ENCODE results near the gene HES7.

The HES7 gene

GRCh38 chr17:8137645-8138373, 13.9 kb upstream of the HES7 start:
- DNase-seq (ENCODE audit: low spot score) (no peak), ATAC-seq (ENCODE audit: low read depth) (no peak)
- H3K27me3 ChIP-seq (ENCODE audit: insufficient read depth, poor library complexity, severe bottlenecking) = no peaks in the 10 kb centered on the region
- peak overlapping the region; percentile 30 for H3K4me3 ChIP-seq (ENCODE audit: severe bottlenecking)
- TF ChIP-seq, protein P1, sequence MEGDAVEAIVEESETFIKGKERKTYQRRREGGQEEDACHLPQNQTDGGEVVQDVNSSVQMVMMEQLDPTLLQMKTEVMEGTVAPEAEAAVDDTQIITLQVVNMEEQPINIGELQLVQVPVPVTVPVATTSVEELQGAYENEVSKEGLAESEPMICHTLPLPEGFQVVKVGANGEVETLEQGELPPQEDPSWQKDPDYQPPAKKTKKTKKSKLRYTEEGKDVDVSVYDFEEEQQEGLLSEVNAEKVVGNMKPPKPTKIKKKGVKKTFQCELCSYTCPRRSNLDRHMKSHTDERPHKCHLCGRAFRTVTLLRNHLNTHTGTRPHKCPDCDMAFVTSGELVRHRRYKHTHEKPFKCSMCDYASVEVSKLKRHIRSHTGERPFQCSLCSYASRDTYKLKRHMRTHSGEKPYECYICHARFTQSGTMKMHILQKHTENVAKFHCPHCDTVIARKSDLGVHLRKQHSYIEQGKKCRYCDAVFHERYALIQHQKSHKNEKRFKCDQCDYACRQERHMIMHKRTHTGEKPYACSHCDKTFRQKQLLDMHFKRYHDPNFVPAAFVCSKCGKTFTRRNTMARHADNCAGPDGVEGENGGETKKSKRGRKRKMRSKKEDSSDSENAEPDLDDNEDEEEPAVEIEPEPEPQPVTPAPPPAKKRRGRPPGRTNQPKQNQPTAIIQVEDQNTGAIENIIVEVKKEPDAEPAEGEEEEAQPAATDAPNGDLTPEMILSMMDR (IDR thresholded peaks at IDR 0.05; ENCODE audit: poor library complexity, severe bottlenecking) = no peak
- peaks cover 2% of the 10 kb centered on the region for H3K4me1 ChIP-seq (ENCODE audit: insufficient read depth, poor library complexity, severe bottlenecking)
- no peaks in the 10 kb centered on the region for H3K9me3 ChIP-seq (ENCODE audit: severe bottlenecking)
- peak overlapping the region; percentile 66 for H3K27ac ChIP-seq (ENCODE audit: poor library complexity, severe bottlenecking)
- H3K36me3 ChIP-seq (ENCODE audit: low read depth) = peaks cover 34% of the 10 kb centered on the region

GRCh38 chr17:8133941-8134340, 10.0 kb upstream of the HES7 start:
- TF ChIP-seq, protein P1 (IDR thresholded peaks at IDR 0.05; ENCODE audit: poor library complexity, severe bottlenecking) = no peak
- Histone ChIP-seq H3K36me3 (ENCODE audit: low read depth) (no peaks in the 10 kb centered on the region), H3K9me3 (ENCODE audit: severe bottlenecking) (no peaks in the 10 kb centered on the region), H3K4me1 (ENCODE audit: insufficient read depth, poor library complexity, severe bottlenecking) (peaks cover 2% of the 10 kb centered on the region), H3K27ac (ENCODE audit: poor library complexity, severe bottlenecking) (peak overlapping the region; percentile 44), H3K27me3 (ENCODE audit: insufficient read depth, poor library complexity, severe bottlenecking) (no peaks in the 10 kb centered on the region), H3K4me3 (ENCODE audit: severe bottlenecking) (no peak overlapping the region)
- DNase-seq (ENCODE audit: low spot score) (no peak), ATAC-seq (ENCODE audit: low read depth) (0 out of 3 replicates have a peak, but pooled peaks have one; percentile 3)

DNA sequence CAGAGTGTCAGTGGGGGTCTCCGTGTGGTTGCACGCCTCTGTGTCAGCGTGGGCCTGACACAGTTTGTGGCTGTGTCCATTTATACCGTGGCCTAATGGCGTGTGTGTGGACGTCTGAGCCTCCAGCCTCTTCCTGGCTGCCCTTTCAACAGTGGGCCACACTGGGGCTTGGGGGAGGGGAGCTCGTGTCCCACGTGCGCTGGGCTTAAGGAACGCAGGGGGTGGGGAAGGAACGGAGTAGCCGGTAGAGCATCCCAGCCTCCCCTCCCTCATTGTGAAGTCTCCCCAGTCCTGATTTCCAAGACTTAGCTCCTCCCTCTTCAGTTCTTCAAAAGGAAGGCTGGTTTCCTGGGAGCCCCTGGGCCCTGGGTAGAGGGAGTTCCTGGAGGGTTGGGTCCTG, 9.5 kb upstream of the HES7 start:
- Histone ChIP-seq H3K9me3 (ENCODE audit: severe bottlenecking) (no peaks in the 10 kb centered on the region), H3K4me1 (ENCODE audit: insufficient read depth, poor library complexity, severe bottlenecking) (peaks cover 2% of the 10 kb centered on the region), H3K36me3 (ENCODE audit: low read depth) (no peaks in the 10 kb centered on the region), H3K27ac (ENCODE audit: poor library complexity, severe bottlenecking) (peak overlapping the region; percentile 44), H3K4me3 (ENCODE audit: severe bottlenecking) (no peak overlapping the region), H3K27me3 (ENCODE audit: insufficient read depth, poor library complexity, severe bottlenecking) (no peaks in the 10 kb centered on the region)
- ATAC-seq (ENCODE audit: low read depth) (no peak), DNase-seq (ENCODE audit: low spot score) (no peak)
- TF ChIP-seq, protein P1 (IDR thresholded peaks at IDR 0.05; ENCODE audit: poor library complexity, severe bottlenecking) = no peak

DNA sequence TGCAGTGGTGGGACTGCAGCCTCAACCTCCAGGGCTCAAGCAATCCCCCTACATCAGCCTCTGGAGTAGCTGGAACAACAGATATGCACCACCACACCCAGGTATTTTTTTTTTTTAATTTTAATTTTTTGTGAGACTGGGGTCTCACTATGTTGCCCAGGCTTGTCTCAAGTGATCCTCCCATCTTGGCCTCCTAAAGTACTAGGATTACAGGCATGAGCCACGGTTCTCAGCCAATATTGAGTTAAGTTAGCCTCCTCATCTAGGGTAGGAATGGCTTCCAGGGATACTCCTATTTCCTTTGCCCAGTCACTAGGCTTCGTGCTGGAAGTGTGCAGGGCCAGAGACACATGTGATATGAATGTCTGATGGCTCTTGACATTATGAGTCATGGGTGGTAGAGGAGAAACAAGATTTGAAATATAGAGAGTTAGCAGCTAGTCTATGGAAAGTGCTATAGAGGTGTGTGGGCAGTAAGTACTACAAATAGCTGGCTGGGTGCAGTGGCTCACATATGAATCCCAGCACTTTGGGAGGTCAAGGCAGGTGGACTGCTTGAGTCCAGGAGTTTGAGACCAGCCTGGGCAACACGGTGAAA, 8.0 kb upstream of the HES7 start:
- H3K27me3 ChIP-seq (ENCODE audit: insufficient read depth, poor library complexity, severe bottlenecking) = no peaks in the 10 kb centered on the region
- H3K36me3 ChIP-seq (ENCODE audit: low read depth) = no peaks in the 10 kb centered on the region
- H3K9me3 ChIP-seq (ENCODE audit: severe bottlenecking) = no peaks in the 10 kb centered on the region
- no peak for DNase-seq (ENCODE audit: low spot score)
- H3K27ac ChIP-seq (ENCODE audit: poor library complexity, severe bottlenecking) = no peak overlapping the region
- H3K4me3 ChIP-seq (ENCODE audit: severe bottlenecking) = no peak overlapping the region
- peak; percentile 73 for ATAC-seq (ENCODE audit: low read depth)
- TF ChIP-seq, protein P1 (IDR thresholded peaks at IDR 0.05; ENCODE audit: poor library complexity, severe bottlenecking) = no peak
- H3K4me1 ChIP-seq (ENCODE audit: insufficient read depth, poor library complexity, severe bottlenecking) = no peaks in the 10 kb centered on the region

All from RWPE2 (cell line).